HFF-Myc (cell line): ENCODE data around the gene PI4KA.
"Not testable (repeated sequence)": the region's sequence is repeated elsewhere in the genome, so short reads cannot be mapped to it uniquely, and the experiment has no call there.

Experiments
- DNase-seq: peaks from one replicate; pipeline ENCODE4 v3.0.0-alpha.2; 2011; ENCODE audit warnings: low read depth; ENCODE audit errors: extremely low read depth
- H3K4me3 ChIP-seq: replicated peaks from 2 replicates; pipeline ENCODE4 v1.5.1; 2011; ENCODE audit warnings: low read depth, mild to moderate bottlenecking, control low read depth, low read length
- TF ChIP-seq, protein P1 (sequence below): IDR thresholded peaks from 2 replicates; pipeline ENCODE4 v1.5.1; 2012; ENCODE audit warnings: mild to moderate bottlenecking, low read depth, low read length, control low read depth; ENCODE audit errors: missing control alignments

PI4KA gene

GRCh38 chr22:20666560-20666959 is 192.1 kb downstream of the PI4KA start:
- TF ChIP-seq, protein P1, sequence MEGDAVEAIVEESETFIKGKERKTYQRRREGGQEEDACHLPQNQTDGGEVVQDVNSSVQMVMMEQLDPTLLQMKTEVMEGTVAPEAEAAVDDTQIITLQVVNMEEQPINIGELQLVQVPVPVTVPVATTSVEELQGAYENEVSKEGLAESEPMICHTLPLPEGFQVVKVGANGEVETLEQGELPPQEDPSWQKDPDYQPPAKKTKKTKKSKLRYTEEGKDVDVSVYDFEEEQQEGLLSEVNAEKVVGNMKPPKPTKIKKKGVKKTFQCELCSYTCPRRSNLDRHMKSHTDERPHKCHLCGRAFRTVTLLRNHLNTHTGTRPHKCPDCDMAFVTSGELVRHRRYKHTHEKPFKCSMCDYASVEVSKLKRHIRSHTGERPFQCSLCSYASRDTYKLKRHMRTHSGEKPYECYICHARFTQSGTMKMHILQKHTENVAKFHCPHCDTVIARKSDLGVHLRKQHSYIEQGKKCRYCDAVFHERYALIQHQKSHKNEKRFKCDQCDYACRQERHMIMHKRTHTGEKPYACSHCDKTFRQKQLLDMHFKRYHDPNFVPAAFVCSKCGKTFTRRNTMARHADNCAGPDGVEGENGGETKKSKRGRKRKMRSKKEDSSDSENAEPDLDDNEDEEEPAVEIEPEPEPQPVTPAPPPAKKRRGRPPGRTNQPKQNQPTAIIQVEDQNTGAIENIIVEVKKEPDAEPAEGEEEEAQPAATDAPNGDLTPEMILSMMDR: no peak
- no peak for DNase-seq
- no peak overlapping the region for H3K4me3 ChIP-seq

DNA sequence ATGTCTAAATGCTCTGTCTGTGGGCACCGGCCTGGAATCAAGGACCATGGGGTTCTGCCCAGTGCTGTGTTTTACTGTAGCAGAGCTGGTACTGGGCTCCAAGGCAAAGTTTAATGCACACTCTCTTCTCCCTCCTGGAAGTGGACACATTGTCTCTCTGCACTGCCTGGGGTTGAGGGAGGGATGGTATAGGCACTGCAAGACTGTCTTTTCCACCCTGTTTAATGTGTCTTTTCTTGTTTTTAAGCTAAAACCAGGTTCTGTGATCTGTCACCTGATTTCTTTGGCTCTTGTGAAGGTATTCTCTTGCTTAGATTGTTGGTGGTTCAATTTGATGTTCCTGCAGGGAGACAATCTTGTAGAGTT is 194.0 kb downstream of the PI4KA start:
- no peak for DNase-seq
- TF ChIP-seq, protein P1: no peak
- no peak overlapping the region for H3K4me3 ChIP-seq

- TF ChIP-seq, protein P1: no peak
- H3K4me3 ChIP-seq: no peak overlapping the region
- no peak for DNase-seq
These were observed 194.5 kb downstream of the PI4KA start for GRCh38 chr22:20663941-20664593.

GRCh38 chr22:20663137-20663828 is 195.3 kb downstream of the PI4KA start:
- DNase-seq: no peak
- no peak overlapping the region for H3K4me3 ChIP-seq
- TF ChIP-seq, protein P1: no peak

DNA sequence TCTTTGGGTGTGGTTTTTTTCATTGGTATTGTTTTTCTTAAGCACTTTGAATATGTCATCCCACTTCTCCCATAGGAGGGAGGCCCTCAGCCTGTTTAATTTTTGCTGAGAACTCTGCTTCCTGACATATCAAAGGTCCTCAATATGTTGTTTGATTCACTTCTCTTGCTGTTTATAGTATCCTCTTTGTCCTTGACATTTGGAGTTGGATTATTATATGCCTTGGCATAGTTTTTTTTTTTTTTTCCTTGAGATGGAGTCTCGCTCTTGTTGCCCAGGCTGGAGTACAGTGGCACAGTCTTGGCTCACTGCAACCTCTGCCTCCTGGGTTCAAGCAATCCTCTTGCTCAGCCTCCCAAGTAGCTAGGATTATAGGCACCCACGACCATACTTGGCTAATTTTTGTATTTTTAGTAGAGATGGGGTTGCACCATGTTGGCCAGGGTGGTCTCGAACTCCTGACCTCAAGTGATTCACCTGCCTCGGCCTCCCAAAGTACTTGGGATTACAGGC is 196.0 kb downstream of the PI4KA start:
- H3K4me3 ChIP-seq, DNase-seq: not testable (repeated sequence)

- H3K4me3 ChIP-seq: no peak overlapping the region
- no peak for DNase-seq
- TF ChIP-seq, protein P1: no peak
These were observed 197.1 kb downstream of the PI4KA start for GRCh38 chr22:20661473-20661872.

DNA sequence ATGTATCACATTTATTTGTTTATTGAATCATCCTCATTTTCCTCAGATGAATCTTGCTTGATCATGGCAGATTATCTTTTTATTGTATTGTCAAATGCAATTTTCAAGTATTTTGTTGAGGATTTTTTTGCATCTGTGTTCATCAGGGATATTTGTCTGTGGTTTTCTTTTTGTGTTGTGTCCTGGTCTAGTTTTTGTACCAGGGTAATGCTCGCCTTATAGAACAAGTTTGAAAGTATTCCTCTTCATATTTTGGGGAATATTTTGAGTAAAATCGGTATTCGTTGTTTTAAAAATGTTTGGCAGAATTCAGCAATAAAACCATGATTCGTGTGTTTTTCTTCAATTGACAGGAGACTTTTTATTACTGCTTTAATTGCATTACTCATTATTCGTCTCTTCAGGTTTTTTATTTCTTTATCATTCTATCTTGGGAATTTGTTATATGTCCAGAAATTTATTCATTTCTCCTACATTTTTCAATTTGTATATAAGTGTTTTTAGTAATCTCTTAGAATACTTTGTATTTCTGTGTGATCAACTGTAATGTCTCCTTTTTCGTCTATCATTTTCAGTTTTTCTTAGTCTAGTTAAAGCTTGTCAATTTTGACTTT is 198.1 kb downstream of the PI4KA start:
- no peak overlapping the region for H3K4me3 ChIP-seq
- no peak for DNase-seq
- TF ChIP-seq, protein P1: no peak
